Activated T-helper 2 cell treated with anti-CD3 and anti-CD28 coated beads, Interferon-gamma antibody, Interleukin-2, Interleukin-4, amounts not matched to agents 10 μg/mL and 5 μg/mL and 100 μg/mL, durations not matched to agents 14 hours and 24 hours and 36 hours (primary cell): Measurements from ENCODE around the gene PLXNA1. TPM values are rescaled to one million over a fixed set of nuclear protein-coding genes. Genes with fewer than 3 reads are reported as not detected.

Experiments used
- DNase-seq: peaks from one replicate; pipeline ENCODE4 v3.0.0; 2021; ENCODE audit warnings: low spot score
- H3K27ac Mint-ChIP-seq: one replicate; pipeline ENCODE4 v1.8.0; 2021; ENCODE audit warnings: mixed read lengths
- H3K27me3 Mint-ChIP-seq: one replicate; pipeline ENCODE4 v1.8.0; 2021; ENCODE audit warnings: low read depth, mixed read lengths
- H3K36me3 Mint-ChIP-seq: one replicate; pipeline ENCODE4 v1.8.0; 2021; ENCODE audit warnings: low read depth, mixed read lengths
- H3K4me1 Mint-ChIP-seq: one replicate; pipeline ENCODE4 v1.8.0; 2021; ENCODE audit warnings: low read depth, mixed read lengths
- H3K4me3 Mint-ChIP-seq: one replicate; pipeline ENCODE4 v1.8.0; 2021; ENCODE audit warnings: low read depth, mild to moderate bottlenecking, moderate library complexity, mixed read lengths
- H3K9me3 Mint-ChIP-seq: one replicate; pipeline ENCODE4 v1.8.0; 2021; ENCODE audit warnings: mixed read lengths
- intact Hi-C: fragments of 100-400 bp; cut with micrococcal nuclease; formaldehyde crosslinking; loops from one replicate; pipeline ENCODE4 v1.15.1; 2023
- total RNA-seq: library from RNA; stranded (reverse); gene quantifications from 2 replicates; pipeline ENCODE4 v1.2.3, GENCODE V29; 2022

Gene PLXNA1
- total RNA-seq = 17.2 and 18.9 TPM in 2 replicates

- DNase-seq = peak; percentile 84
- Mint-ChIP-seq H3K27me3 (peaks cover 11% of the 10 kb centered on the region), H3K36me3 (no peaks in the 10 kb centered on the region)
Observed at GRCh38 chr3:126982471-126983175, at the start of gene PLXNA1. TSS of gene PLXNA1 (plus strand) at chr3:126983115. CDS start at chr3:126988594, 5,479 bp downstream.

DNA sequence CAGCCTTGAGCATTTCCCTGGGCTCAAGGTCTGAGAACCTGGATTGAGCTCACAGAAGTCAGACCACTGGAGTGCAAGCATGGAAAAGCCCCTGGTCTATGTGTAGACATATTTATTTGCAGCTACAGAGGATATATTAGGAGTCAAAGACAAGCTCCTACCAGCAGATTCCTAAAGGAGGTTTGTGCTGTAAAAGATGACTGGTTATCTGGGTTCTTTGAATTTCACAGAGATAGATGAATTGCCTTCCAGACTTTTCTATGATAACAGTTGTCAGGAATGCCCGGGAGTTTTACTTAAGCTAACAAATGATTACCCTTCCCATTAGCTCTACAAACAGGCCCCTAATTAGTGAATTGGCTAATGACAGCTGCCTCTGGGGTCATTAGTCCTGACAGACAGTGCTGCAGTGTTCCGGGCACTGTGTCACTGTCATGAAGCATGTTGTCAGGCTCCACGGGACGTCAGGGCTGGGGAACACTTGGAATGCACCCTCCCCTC is 48.8 kb upstream of the PLXNA1 start:
- H3K4me3 Mint-ChIP-seq = no peak overlapping the region

More at GRCh38 chr3:126982471-126983175, at the start of gene PLXNA1:
- Mint-ChIP-seq H3K4me1 (peaks cover 7% of the 10 kb centered on the region), H3K27ac (peak within 1 kb of the TSS; percentile 71), H3K9me3 (no peaks in the 10 kb centered on the region), H3K4me3 (peak within 1 kb of the TSS; percentile 76)
- intact Hi-C loops = loop anchor here (1.0 to 10.0 kb wide), 6 partner anchors 71 to 1142 kb away; partner anchors contain the start of genes CHCHD6, RUVBL1 and ZXDC

GRCh38 chr3:126934991-126935390 is 47.9 kb upstream of the PLXNA1 start:
- Mint-ChIP-seq H3K4me3 (no peak overlapping the region), H3K27ac (no peak overlapping the region), H3K4me1 (no peaks in the 10 kb centered on the region), H3K27me3 (no peaks in the 10 kb centered on the region), H3K9me3 (no peaks in the 10 kb centered on the region), H3K36me3 (no peaks in the 10 kb centered on the region)
- DNase-seq = no peak
- intact Hi-C loops = no loop called here

More for the DNA sequence above, 48.8 kb upstream of the PLXNA1 start:
- Mint-ChIP-seq H3K27ac (no peak overlapping the region), H3K9me3 (no peaks in the 10 kb centered on the region), H3K4me1 (no peaks in the 10 kb centered on the region), H3K27me3 (no peaks in the 10 kb centered on the region), H3K36me3 (no peaks in the 10 kb centered on the region)
- intact Hi-C loops = no loop called here
- no peak for DNase-seq

DNA sequence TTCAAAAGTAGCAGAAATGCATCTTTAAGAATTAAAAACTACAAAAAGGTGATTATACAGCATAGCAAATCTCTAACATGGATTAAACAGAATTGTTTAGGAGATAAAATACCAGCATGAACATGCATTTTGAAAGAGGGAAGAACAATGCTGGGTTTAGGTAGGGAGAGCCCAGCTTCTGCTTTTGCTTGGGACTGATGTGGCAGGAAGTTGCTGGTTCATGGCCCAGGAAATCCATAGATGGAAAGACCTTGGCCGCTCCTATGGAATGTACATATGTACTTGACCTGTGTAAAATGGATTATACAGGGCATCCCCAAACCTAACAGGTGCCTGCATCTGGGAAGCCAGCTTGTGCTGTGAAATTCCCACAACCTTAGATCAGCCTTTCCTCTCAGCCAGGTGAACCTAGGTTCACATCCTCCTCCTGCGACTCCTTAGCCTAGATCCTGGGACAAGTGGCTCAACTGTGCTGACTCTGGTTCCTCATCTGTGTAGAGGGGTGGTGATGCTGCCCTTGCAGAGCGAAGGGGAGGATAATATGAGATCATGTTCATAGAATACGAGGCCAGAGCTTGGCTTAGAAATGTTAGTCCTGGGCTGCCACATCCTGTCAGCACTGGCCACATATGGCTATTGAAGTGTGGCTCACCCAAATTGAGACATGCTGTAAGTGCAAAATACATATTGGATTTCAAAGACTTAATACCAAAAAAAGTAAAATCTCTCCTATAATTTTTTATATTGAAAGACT is 47.0 kb upstream of the PLXNA1 start:
- Mint-ChIP-seq H3K9me3 (no peaks in the 10 kb centered on the region), H3K27me3 (peaks cover 2% of the 10 kb centered on the region), H3K27ac (no peak overlapping the region), H3K4me3 (no peak overlapping the region), H3K36me3 (no peaks in the 10 kb centered on the region), H3K4me1 (no peaks in the 10 kb centered on the region)
- intact Hi-C loops = no loop called here
- no peak for DNase-seq

- peaks cover 2% of the 10 kb centered on the region for H3K27me3 Mint-ChIP-seq
- no peaks in the 10 kb centered on the region for H3K9me3 Mint-ChIP-seq
- H3K27ac Mint-ChIP-seq = no peak overlapping the region
- intact Hi-C loops = no loop called here
- H3K36me3 Mint-ChIP-seq = no peaks in the 10 kb centered on the region
- DNase-seq = no peak
- H3K4me3 Mint-ChIP-seq = no peak overlapping the region
- no peaks in the 10 kb centered on the region for H3K4me1 Mint-ChIP-seq
Observed at GRCh38 chr3:126936853-126937425, 46.0 kb upstream of the PLXNA1 start.

DNA sequence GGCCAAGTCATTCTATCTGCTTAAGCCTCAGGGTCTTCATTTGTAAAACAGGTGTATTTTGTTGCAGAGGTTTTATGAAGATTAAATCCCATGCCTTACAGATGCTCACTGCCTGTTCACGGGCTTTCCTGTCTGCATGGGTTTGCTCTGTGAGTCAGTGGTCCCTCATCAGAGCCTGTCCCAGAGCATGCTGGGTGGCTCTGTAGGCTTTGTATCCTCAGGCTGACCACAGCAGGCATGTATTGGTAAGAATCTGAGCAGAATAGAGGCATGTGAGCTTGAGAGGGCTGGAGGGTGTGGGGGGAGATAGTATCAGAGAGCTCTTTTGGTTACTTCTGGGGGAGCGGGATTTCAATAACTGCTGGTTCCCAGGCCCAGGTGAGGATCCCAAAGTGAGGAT is 45.4 kb upstream of the PLXNA1 start:
- H3K9me3 Mint-ChIP-seq = no peaks in the 10 kb centered on the region
- no peaks in the 10 kb centered on the region for H3K36me3 Mint-ChIP-seq
- no peak overlapping the region for H3K4me3 Mint-ChIP-seq
- H3K4me1 Mint-ChIP-seq = no peaks in the 10 kb centered on the region
- DNase-seq = no peak
- H3K27ac Mint-ChIP-seq = no peak overlapping the region
- intact Hi-C loops = no loop called here
- peaks cover 2% of the 10 kb centered on the region for H3K27me3 Mint-ChIP-seq

- intact Hi-C loops = no loop called here
- Mint-ChIP-seq H3K4me1 (no peaks in the 10 kb centered on the region), H3K4me3 (no peak overlapping the region), H3K27me3 (peaks cover 2% of the 10 kb centered on the region), H3K36me3 (no peaks in the 10 kb centered on the region), H3K27ac (no peak overlapping the region), H3K9me3 (no peaks in the 10 kb centered on the region)
- no peak for DNase-seq
Observed at GRCh38 chr3:126937973-126938372, 44.9 kb upstream of the PLXNA1 start.

GRCh38 chr3:126938520-126939337 is 44.2 kb upstream of the PLXNA1 start:
- intact Hi-C loops = no loop called here
- H3K27me3 Mint-ChIP-seq = peaks cover 2% of the 10 kb centered on the region
- no peaks in the 10 kb centered on the region for H3K9me3 Mint-ChIP-seq
- DNase-seq = no peak
- H3K36me3 Mint-ChIP-seq = no peaks in the 10 kb centered on the region
- no peaks in the 10 kb centered on the region for H3K4me1 Mint-ChIP-seq
- no peak overlapping the region for H3K27ac Mint-ChIP-seq
- no peak overlapping the region for H3K4me3 Mint-ChIP-seq

GRCh38 chr3:126939338-126939718 is 43.6 kb upstream of the PLXNA1 start:
- H3K4me1 Mint-ChIP-seq = no peaks in the 10 kb centered on the region
- intact Hi-C loops = no loop called here
- H3K27ac Mint-ChIP-seq = no peak overlapping the region
- peaks cover 2% of the 10 kb centered on the region for H3K27me3 Mint-ChIP-seq
- H3K4me3 Mint-ChIP-seq = no peak overlapping the region
- no peaks in the 10 kb centered on the region for H3K9me3 Mint-ChIP-seq
- no peak for DNase-seq
- no peaks in the 10 kb centered on the region for H3K36me3 Mint-ChIP-seq

- H3K9me3 Mint-ChIP-seq = no peaks in the 10 kb centered on the region
- intact Hi-C loops = no loop called here
- H3K27me3 Mint-ChIP-seq = peaks cover 2% of the 10 kb centered on the region
Observed at GRCh38 chr3:126939733-126940132, 43.2 kb upstream of the PLXNA1 start.

GRCh38 chr3:126941721-126942270 is 41.1 kb upstream of the PLXNA1 start:
- intact Hi-C loops = no loop called here
- H3K9me3 Mint-ChIP-seq = no peaks in the 10 kb centered on the region
- peaks cover 2% of the 10 kb centered on the region for H3K27me3 Mint-ChIP-seq
- no peak overlapping the region for H3K27ac Mint-ChIP-seq
- no peak overlapping the region for H3K4me3 Mint-ChIP-seq
- no peaks in the 10 kb centered on the region for H3K4me1 Mint-ChIP-seq
- DNase-seq = no peak
- H3K36me3 Mint-ChIP-seq = no peaks in the 10 kb centered on the region

More at GRCh38 chr3:126939733-126940132, 43.2 kb upstream of the PLXNA1 start:
- Mint-ChIP-seq H3K36me3 (no peaks in the 10 kb centered on the region), H3K27ac (no peak overlapping the region), H3K4me3 (no peak overlapping the region), H3K4me1 (no peaks in the 10 kb centered on the region)
- no peak for DNase-seq
